Suprapubic skin (tissue), 4 donors: ENCODE measurements around the gene MRPL4. TPM values are rescaled to one million over a fixed set of nuclear protein-coding genes. Genes with fewer than 3 reads are reported as not detected.

ENCODE experiments used
- DNase-seq, 2 donors: peaks; one replicate each; pipeline ENCODE4 v3.0.0-alpha.2; 2019; ENCODE audit warnings: low spot score in 2 of 2
- H3K27ac ChIP-seq: fragments of 200-600 bp; sonication (generic); one replicate; pipeline ENCODE4 v1.5.1; 2019
- H3K27me3 ChIP-seq: fragments of 200-600 bp; sonication (generic); one replicate; pipeline ENCODE4 v1.5.1; 2019
- H3K36me3 ChIP-seq: fragments of 200-600 bp; sonication (generic); one replicate; pipeline ENCODE4 v1.5.1; 2019
- H3K4me1 ChIP-seq: fragments of 200-600 bp; sonication (generic); one replicate; pipeline ENCODE4 v1.5.1; 2019
- H3K4me3 ChIP-seq: fragments of 200-600 bp; sonication (generic); one replicate; pipeline ENCODE4 v1.5.1; 2019; ENCODE audit warnings: mild to moderate bottlenecking
- H3K9me3 ChIP-seq: fragments of 200-600 bp; sonication (generic); one replicate; pipeline ENCODE4 v1.5.1; 2019
- CTCF ChIP-seq, 2 donors: fragments of 200-600 bp in 1 of 2; fragments of 450-650 bp in 1 of 2; sonication (generic) in 1 of 2; IDR thresholded peaks; one replicate each; pipeline ENCODE4 v1.5.1; 2016 to 2019; ENCODE audit warnings: antibody characterized with exemption in 2 of 2, mild to moderate bottlenecking in 1 of 2, moderate library complexity in 1 of 2
- EP300 ChIP-seq: sonication (generic); formaldehyde crosslinking; IDR thresholded peaks from one replicate; pipeline ENCODE4 v1.6.1; 2017; ENCODE audit warnings: antibody characterized with exemption
- POLR2A ChIP-seq, 2 donors: fragments of 450-650 bp; IDR thresholded peaks; one replicate each; pipeline ENCODE4 v1.6.1; 2017; ENCODE audit warnings: antibody characterized with exemption in 2 of 2, mild to moderate bottlenecking in 2 of 2, moderate library complexity in 2 of 2
- POLR2AphosphoS5 ChIP-seq, 3 donors: sonication (generic); formaldehyde crosslinking; IDR thresholded peaks; one replicate each; pipeline ENCODE4 v1.6.1; 2017; ENCODE audit warnings: antibody characterized with exemption in 3 of 3
- WGBS: methylation state at CpG from one replicate; pipeline ENCODE4 v1.1.5; 2018; 5-methylcytosine and 5-hydroxymethylcytosine counted together
- total RNA-seq, 4 donors: library from RNA; depleted of rRNA; stranded (reverse); fragments of >200 nt; gene quantifications; one replicate each; pipeline ENCODE4 v1.1.0, GENCODE V29; 2016

The MRPL4 gene
- total RNA-seq, 4 donors from 2014 or later, result 53.3 to 108 (median 77.3) TPM

DNA sequence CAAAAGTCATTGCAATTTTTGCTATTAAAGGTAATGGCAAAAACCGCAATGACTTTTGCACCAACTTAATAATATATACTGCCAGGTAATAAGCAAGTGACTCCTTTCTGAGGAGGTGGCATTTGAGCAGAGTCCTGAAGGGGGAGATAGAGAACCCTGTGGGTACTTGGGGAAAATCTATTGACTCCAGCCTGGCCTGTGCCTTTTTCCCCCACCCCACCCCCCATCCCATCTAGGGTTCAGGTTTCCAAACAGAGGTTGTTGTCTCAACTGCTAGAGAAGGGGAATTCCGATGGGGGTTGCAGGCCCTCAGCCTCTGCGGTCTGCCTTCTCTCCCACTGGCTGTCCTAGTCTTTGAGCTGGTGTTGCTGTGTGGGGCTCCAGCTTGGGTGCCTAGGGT lies 32.3 kb upstream of the MRPL4 start:
- DNase-seq, result no peak
- H3K27me3 ChIP-seq, result no peaks in the 10 kb centered on the region
- no peak overlapping the region for H3K27ac ChIP-seq
- TF ChIP-seq EP300 (no peak), CTCF (IDR thresholded peaks at IDR 0.05) (peak in 1 of 2 donors; percentile 17)
- no peaks in the 10 kb centered on the region for H3K9me3 ChIP-seq
- H3K4me3 ChIP-seq, result no peak overlapping the region
- H3K4me1 ChIP-seq, result no peaks in the 10 kb centered on the region
- peaks cover 20% of the 10 kb centered on the region for H3K36me3 ChIP-seq
- WGBS, result 30% methylated on average over 1 of the region's 3 CpGs

DNA sequence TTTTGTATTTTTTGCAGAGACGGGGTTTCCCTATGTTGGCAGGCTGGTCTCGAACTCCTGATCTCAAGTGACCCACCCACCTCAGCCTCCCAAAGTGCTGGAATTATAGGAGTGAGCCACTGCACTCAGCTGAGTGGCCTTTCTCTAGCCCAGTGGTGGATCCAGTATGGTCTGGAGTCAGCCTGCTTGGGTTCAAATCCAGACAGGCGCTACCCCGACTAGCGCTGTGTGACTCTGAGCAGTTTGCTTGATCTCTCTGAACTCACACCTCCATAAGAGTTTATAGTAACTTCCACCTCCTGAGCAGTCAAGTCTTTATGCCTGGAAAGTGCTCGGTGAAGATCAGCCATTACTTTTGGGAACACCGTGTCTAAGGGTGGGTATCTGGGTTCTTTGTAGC lies 31.3 kb upstream of the MRPL4 start:
- TF ChIP-seq POLR2AphosphoS5 (IDR thresholded peaks at IDR 0.05), result no peak
- TF ChIP-seq POLR2A (IDR thresholded peaks at IDR 0.05), result no peak
- no peak for TF ChIP-seq CTCF (IDR thresholded peaks at IDR 0.05)
- TF ChIP-seq EP300, result no peak
- Histone ChIP-seq H3K4me3 (no peak overlapping the region), H3K36me3 (peaks cover 20% of the 10 kb centered on the region), H3K4me1 (peaks cover 7% of the 10 kb centered on the region), H3K27me3 (no peaks in the 10 kb centered on the region), H3K27ac (no peak overlapping the region), H3K9me3 (no peaks in the 10 kb centered on the region)
- DNase-seq, result no peak
- WGBS, result 83% methylated on average over 7 of the region's 7 CpGs

- Histone ChIP-seq H3K36me3 (peaks cover 20% of the 10 kb centered on the region), H3K27ac (no peak overlapping the region), H3K9me3 (no peaks in the 10 kb centered on the region), H3K4me1 (peaks cover 18% of the 10 kb centered on the region), H3K4me3 (no peak overlapping the region), H3K27me3 (no peaks in the 10 kb centered on the region)
- no peak for TF ChIP-seq EP300
- TF ChIP-seq POLR2A (IDR thresholded peaks at IDR 0.05), result no peak
- no peak for TF ChIP-seq POLR2AphosphoS5 (IDR thresholded peaks at IDR 0.05)
- TF ChIP-seq CTCF (IDR thresholded peaks at IDR 0.05), result no peak
- WGBS, result 83% methylated on average over 14 of the region's 14 CpGs
- no peak for DNase-seq
These were observed 29.7 kb upstream of the MRPL4 start for GRCh38 chr19:10222201-10222890.

GRCh38 chr19:10223488-10224213 lies 28.4 kb upstream of the MRPL4 start:
- Histone ChIP-seq H3K27ac (no peak overlapping the region), H3K36me3 (peaks cover 20% of the 10 kb centered on the region), H3K9me3 (no peaks in the 10 kb centered on the region), H3K4me1 (peaks cover 28% of the 10 kb centered on the region), H3K27me3 (no peaks in the 10 kb centered on the region), H3K4me3 (no peak overlapping the region)
- TF ChIP-seq EP300, result no peak
- no peak for TF ChIP-seq CTCF (IDR thresholded peaks at IDR 0.05)
- TF ChIP-seq POLR2AphosphoS5 (IDR thresholded peaks at IDR 0.05), result no peak
- TF ChIP-seq POLR2A (IDR thresholded peaks at IDR 0.05), result no peak
- WGBS, result 95% methylated on average over 28 of the region's 28 CpGs
- DNase-seq, result no peak

DNA sequence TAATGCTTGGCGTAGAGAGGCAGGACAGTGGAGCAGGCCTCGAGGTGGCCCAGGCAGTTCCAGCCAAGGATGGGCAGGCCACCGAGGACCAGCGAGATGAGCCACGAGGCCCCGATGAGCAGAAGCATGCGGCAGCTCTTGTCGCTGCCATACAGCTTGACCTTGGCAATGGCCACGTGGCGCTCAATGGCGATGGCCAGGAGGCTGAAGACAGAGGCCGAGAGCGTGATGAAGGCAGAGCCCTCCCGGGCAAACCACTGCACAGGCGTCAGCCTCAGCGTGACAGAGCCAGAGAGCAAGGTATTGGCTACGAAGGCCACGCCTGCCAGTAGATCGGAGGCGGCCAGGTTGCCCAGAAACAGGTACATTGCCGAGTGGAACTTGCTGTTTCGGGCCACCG lies 27.7 kb upstream of the MRPL4 start:
- H3K4me3 ChIP-seq, result no peak overlapping the region
- H3K27ac ChIP-seq, result no peak overlapping the region
- peaks cover 35% of the 10 kb centered on the region for H3K4me1 ChIP-seq
- H3K27me3 ChIP-seq, result no peaks in the 10 kb centered on the region
- TF ChIP-seq EP300 (no peak), POLR2AphosphoS5 (IDR thresholded peaks at IDR 0.05) (no peak), CTCF (IDR thresholded peaks at IDR 0.05) (no peak), POLR2A (IDR thresholded peaks at IDR 0.05) (no peak)
- 95% methylated on average over 20 of the region's 23 CpGs for WGBS
- no peaks in the 10 kb centered on the region for H3K9me3 ChIP-seq
- peaks cover 20% of the 10 kb centered on the region for H3K36me3 ChIP-seq
- no peak for DNase-seq
